A673 (cell line): Measurements from ENCODE around the gene CYP46A1. TPM values are rescaled to one million over a fixed set of nuclear protein-coding genes. Genes with fewer than 3 reads are reported as not detected.

Source experiments
- Bru-seq: library from RNA; stranded (reverse); fragments of 400-500 nt; gene quantifications from one replicate; lab custom pipeline; 2021; lab: Mats Ljungman, UMichigan
- BruChase-seq, 2 experiments: library from RNA; stranded (reverse); fragments of 400-500 nt; gene quantifications; one replicate each; lab custom pipeline; 2021; lab: Mats Ljungman, UMichigan
- BruUV-seq: library from RNA; stranded (reverse); fragments of 400-500 nt; replicated peaks from 2 replicates; lab custom pipeline; 2021; lab: Mats Ljungman, UMichigan
- CTCF ChIA-PET: fragments of 300-600 bp; sonication (Branson Sonifier 250); formaldehyde crosslinking; loops from one replicate; lab custom pipeline; 2022; ENCODE audit warnings: antibody characterized with exemption; lab: Charles Lee
- POLR2A ChIA-PET: fragments of 300-600 bp; sonication (Branson Sonifier 250); formaldehyde crosslinking; loops from one replicate; lab custom pipeline; 2022; ENCODE audit warnings: antibody characterized with exemption; ENCODE audit not compliant: low non-redundant PET; lab: Charles Lee
- DNase-seq: peaks from one replicate; pipeline ENCODE4 v3.0.0-alpha.2; 2015; ENCODE audit warnings: low spot score
- H3K27ac ChIP-seq: fragments of 200-600 bp; sonication (generic); 2 replicates; pipeline ENCODE4 v1.5.1; 2016; ENCODE audit warnings: mixed run types, low read depth, mild to moderate bottlenecking, mixed read lengths, antibody characterized with exemption, low read length; ENCODE audit not compliant: poor library complexity, severe bottlenecking
- H3K27me3 ChIP-seq: fragments of 200-600 bp; sonication (generic); replicated peaks from 2 replicates; pipeline ENCODE4 v1.6.1; 2017; ENCODE audit warnings: mixed run types, low read depth, mild to moderate bottlenecking, mixed read lengths, antibody characterized with exemption, low read length; ENCODE audit not compliant: insufficient read depth, poor library complexity
- H3K36me3 ChIP-seq: fragments of 200-600 bp; sonication (generic); 2 replicates; pipeline ENCODE4 v1.6.1; 2016; ENCODE audit warnings: mixed run types, mild to moderate bottlenecking, mixed read lengths, antibody characterized with exemption, low read length; ENCODE audit not compliant: insufficient read depth, poor library complexity, severe bottlenecking
- H3K4me1 ChIP-seq: fragments of 200-600 bp; sonication (generic); 2 replicates; pipeline ENCODE4 v1.6.1; 2017; ENCODE audit warnings: mixed run types, mild to moderate bottlenecking, mixed read lengths, antibody characterized with exemption, low read length; ENCODE audit not compliant: insufficient read depth, poor library complexity, severe bottlenecking
- H3K4me3 ChIP-seq: fragments of 200-600 bp; sonication (generic); 2 replicates; pipeline ENCODE4 v1.5.1; 2016; ENCODE audit warnings: low read depth, mixed run types, mild to moderate bottlenecking, mixed read lengths, low read length; ENCODE audit not compliant: poor library complexity, severe bottlenecking
- H3K9me3 ChIP-seq: fragments of 200-600 bp; sonication (generic); 2 replicates; pipeline ENCODE4 v1.6.1; 2016; ENCODE audit warnings: mixed run types, low read depth, mild to moderate bottlenecking, mixed read lengths, antibody characterized with exemption, low read length; ENCODE audit not compliant: poor library complexity, severe bottlenecking
- CTCF ChIP-seq: fragments of 300-800, 200-600 bp; sonication (generic); conservative IDR thresholded peaks from 2 replicates; pipeline ENCODE4 v1.5.1; 2017; ENCODE audit warnings: low read depth, mild to moderate bottlenecking, antibody characterized with exemption, low read length, moderate library complexity, mixed read lengths
- EZH2 ChIP-seq: fragments of 200-600 bp; sonication (generic); IDR thresholded peaks from 2 replicates; pipeline ENCODE4 v1.6.1; 2017; ENCODE audit warnings: borderline replicate concordance, low read depth, mild to moderate bottlenecking, mixed read lengths, antibody characterized with exemption, low read length; ENCODE audit not compliant: poor library complexity, severe bottlenecking
- intact Hi-C: fragments of 100-400 bp; cut with micrococcal nuclease; formaldehyde crosslinking; loops from one replicate; pipeline ENCODE4 v1.10.0; 2022; ENCODE audit not compliant: unreplicated experiment
- long read RNA-seq: library from polyadenylated mRNA; stranded (forward); transcript quantifications from one replicate; pipeline ENCODE4 v2.0.0, GENCODE V29; 2022
- total RNA-seq: library from RNA; stranded (reverse); gene quantifications from 2 replicates; pipeline ENCODE4 v1.2.3, GENCODE V29; 2021

CYP46A1 gene
- total RNA-seq: 0.37 TPM in 1 of 2 replicates, not detected in the other
- Bru-seq, nascent RNA: percentile 18 among the genes with signal in this experiment
- percentile 35 among the genes with signal in this experiment for BruChase-seq, experiment 1, labeled RNA remaining after a 2-hour chase
- BruChase-seq, experiment 2, labeled RNA remaining after a 6-hour chase: percentile 29 among the genes with signal in this experiment
- long read RNA-seq: 0 reads

- H3K9me3 ChIP-seq: peaks cover 4% of the 10 kb centered on the region
- ChIA-PET POLR2A (interaction anchor here (0.6 kb wide), 1 partner anchor 288 kb away, joined by 7 read pairs; no protein-coding TSS in a partner anchor), CTCF (interaction anchor here (0.6 to 1.4 kb wide), 9 partner anchors 17 to 341 kb away, joined by 3 to 14 read pairs (median 4); no protein-coding TSS in a partner anchor)
- peak; percentile 99 for DNase-seq
- H3K4me3 ChIP-seq: peak within 1 kb of the TSS; percentile 98
- H3K4me1 ChIP-seq: no peaks in the 10 kb centered on the region
- TF ChIP-seq CTCF (no peak), EZH2 (no peak)
- peak within 1 kb of the TSS; percentile 84 for H3K27ac ChIP-seq
- no peaks in the 10 kb centered on the region for H3K36me3 ChIP-seq
- intact Hi-C loops: loop anchor here (2.0 kb wide), 1 partner anchor 79 kb away; the partner anchor contains the start of gene CCDC85C
- no TSS peak for BruUV-seq
- peaks cover 5% of the 10 kb centered on the region for H3K27me3 ChIP-seq
Observed at GRCh38 chr14:99683619-99684409, at the start of gene CYP46A1. Gene CYP46A1 (plus strand): TSS chr14:99684298. CDS start chr14:99684418, 120 bp downstream.

GRCh38 chr14:99634443-99634842 is 49.7 kb upstream of the CYP46A1 start:
- no TSS peak for BruUV-seq
- ChIA-PET POLR2A (no interaction called here), CTCF (no interaction called here)
- Histone ChIP-seq H3K9me3 (no peaks in the 10 kb centered on the region), H3K4me3 (no peak overlapping the region), H3K36me3 (no peaks in the 10 kb centered on the region), H3K27ac (no peak overlapping the region), H3K27me3 (no peaks in the 10 kb centered on the region), H3K4me1 (no peaks in the 10 kb centered on the region)
- intact Hi-C loops: no loop called here
- TF ChIP-seq EZH2 (no peak), CTCF (no peak)
- DNase-seq: no peak

DNA sequence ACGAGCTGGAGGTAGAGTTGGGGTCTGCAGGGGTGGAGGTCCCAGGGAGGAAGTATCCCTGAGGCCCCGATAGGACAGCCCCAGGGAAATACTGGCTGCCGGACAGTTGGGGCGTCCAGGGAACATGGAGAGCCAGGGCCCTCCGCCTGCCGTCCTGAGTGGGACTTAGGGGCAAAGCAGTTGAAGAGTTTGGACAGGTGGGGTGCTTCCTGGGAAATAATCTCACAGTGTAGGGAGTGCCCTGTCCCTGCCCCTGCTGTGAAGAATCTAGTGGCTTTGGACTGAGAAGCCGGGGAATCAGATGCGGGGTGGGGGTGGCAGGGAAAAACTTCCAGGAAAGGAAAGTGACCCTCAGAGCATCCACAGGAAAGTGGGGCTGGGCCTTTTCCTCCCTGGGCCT is 49.0 kb upstream of the CYP46A1 start:
- no peaks in the 10 kb centered on the region for H3K9me3 ChIP-seq
- CTCF ChIA-PET: no interaction called here
- intact Hi-C loops: no loop called here
- H3K4me3 ChIP-seq: no peak overlapping the region
- DNase-seq: no peak
- BruUV-seq: no TSS peak
- no peaks in the 10 kb centered on the region for H3K27me3 ChIP-seq
- H3K4me1 ChIP-seq: no peaks in the 10 kb centered on the region
- no peaks in the 10 kb centered on the region for H3K36me3 ChIP-seq
- H3K27ac ChIP-seq: no peak overlapping the region
- POLR2A ChIA-PET: no interaction called here
- TF ChIP-seq EZH2 (no peak), CTCF (no peak)
